SH-SY5Y (cell line): Measurements from ENCODE around the gene TEAD1.

Experiments
- GATA2 ChIP-seq: IDR thresholded peaks from 2 replicates; pipeline ENCODE4 v1.6.1; 2011; ENCODE audit warnings: mild to moderate bottlenecking, low read depth, low read length
- GATA3 ChIP-seq: IDR thresholded peaks from 2 replicates; pipeline ENCODE4 v1.6.1; 2011; ENCODE audit warnings: low read depth, mild to moderate bottlenecking, low read length, moderate library complexity

- no peak for TF ChIP-seq GATA2
- TF ChIP-seq GATA3 = no peak
These were observed 180.1 kb downstream of the TEAD1 start for GRCh38 chr11:12854297-12854661.
